Left ventricle myocardium superior (tissue), 1 donor: Measurements from ENCODE around the gene DNAJC4. TPM values are rescaled to one million over a fixed set of nuclear protein-coding genes. Genes with fewer than 3 reads are reported as not detected.

Source experiments
- ATAC-seq: fragments of 200-7000 bp; cut with Tn5 transposase; one replicate; pipeline ENCODE4 v1.9.1; 2020; ENCODE audit warnings: mild to moderate bottlenecking, moderate library complexity
- DNase-seq: peaks from one replicate; pipeline ENCODE4 v3.0.0-alpha.2; 2020
- intact Hi-C: fragments of 100-400 bp; cut with micrococcal nuclease; formaldehyde crosslinking; loops from one replicate; pipeline ENCODE4 v1.11.0; 2022
- total RNA-seq: library from RNA; stranded (reverse); fragmentation: NEBNext Ultra II Directional; extraction: Animal tissue kit (Norgen Biotek cat#: 25700); gene quantifications from one replicate; pipeline ENCODE4 v1.2.1, GENCODE V29; 2021
- donor health status: DM: no; HTN: yes; CAD: no; lungs with severe emphysema.

Gene DNAJC4
- total RNA-seq, 1 donor from 2014 or later = 59.1 TPM

GRCh38 chr11:64207256-64208085 is 22.9 kb upstream of the DNAJC4 start:
- ATAC-seq = peak; percentile 72
- peak; percentile 78 for DNase-seq
- intact Hi-C loops = no loop called here

GRCh38 chr11:64208086-64208795 is 22.1 kb upstream of the DNAJC4 start:
- intact Hi-C loops = no loop called here
- ATAC-seq = peak; percentile 3

GRCh38 chr11:64208796-64209562 is 21.4 kb upstream of the DNAJC4 start:
- DNase-seq = no peak
- ATAC-seq = no peak
- intact Hi-C loops = no loop called here

More at GRCh38 chr11:64208086-64208795, 22.1 kb upstream of the DNAJC4 start:
- DNase-seq = no peak

GRCh38 chr11:64209563-64209843 is 20.8 kb upstream of the DNAJC4 start:
- DNase-seq (no peak), ATAC-seq (no peak)
- intact Hi-C loops = no loop called here

- ATAC-seq = no peak
- DNase-seq = no peak
- intact Hi-C loops = no loop called here
Observed at GRCh38 chr11:64210301-64211020, 19.9 kb upstream of the DNAJC4 start.

- intact Hi-C loops = no loop called here
- ATAC-seq = no peak
- DNase-seq = no peak
Observed at GRCh38 chr11:64211181-64211872, 19.0 kb upstream of the DNAJC4 start.

- no peak for ATAC-seq
- no peak for DNase-seq
- intact Hi-C loops = no loop called here
Observed at GRCh38 chr11:64216879-64217278, 13.5 kb upstream of the DNAJC4 start.

GRCh38 chr11:64218628-64219353 is 11.6 kb upstream of the DNAJC4 start:
- DNase-seq (no peak), ATAC-seq (no peak)
- intact Hi-C loops = no loop called here

- DNase-seq (no peak), ATAC-seq (no peak)
- intact Hi-C loops = no loop called here
Observed at GRCh38 chr11:64219354-64219684, 11.0 kb upstream of the DNAJC4 start.

- ATAC-seq (no peak), DNase-seq (no peak)
- intact Hi-C loops = no loop called here
Observed at GRCh38 chr11:64219755-64220154, 10.6 kb upstream of the DNAJC4 start.

- ATAC-seq (no peak), DNase-seq (no peak)
- intact Hi-C loops = no loop called here
Observed at GRCh38 chr11:64220271-64220670, 10.1 kb upstream of the DNAJC4 start.

- no peak for ATAC-seq
- intact Hi-C loops = no loop called here
- DNase-seq = no peak
Observed at GRCh38 chr11:64220798-64221197, 9.6 kb upstream of the DNAJC4 start.

GRCh38 chr11:64222651-64223000 is 7.7 kb upstream of the DNAJC4 start:
- intact Hi-C loops = no loop called here
- ATAC-seq = no peak
- no peak for DNase-seq

- intact Hi-C loops = no loop called here
- no peak for ATAC-seq
- peak; percentile 41 for DNase-seq
Observed at GRCh38 chr11:64223001-64223651, 7.2 kb upstream of the DNAJC4 start.

GRCh38 chr11:64224151-64224890 is 6.0 kb upstream of the DNAJC4 start:
- intact Hi-C loops = no loop called here

GRCh38 chr11:64224891-64225607 is 5.3 kb upstream of the DNAJC4 start:
- no peak for ATAC-seq
- intact Hi-C loops = no loop called here
- no peak for DNase-seq

More at GRCh38 chr11:64224151-64224890, 6.0 kb upstream of the DNAJC4 start:
- ATAC-seq (no peak), DNase-seq (no peak)
